GM18526 (cell line): ENCODE data around the gene DAB2IP.

Source experiments
- POLR2A ChIP-seq: IDR thresholded peaks from 3 replicates; pipeline ENCODE4 v1.6.1; 2011; ENCODE audit not compliant: insufficient read length; ENCODE audit errors: extremely low read depth

Gene DAB2IP

GRCh38 chr9:121684381-121685145 lies 33.1 kb downstream of the DAB2IP start:
- no peak for TF ChIP-seq POLR2A

- no peak for TF ChIP-seq POLR2A
Measured at GRCh38 chr9:121685146-121685794, 33.8 kb downstream of the DAB2IP start.

GRCh38 chr9:121685795-121686377 lies 34.5 kb downstream of the DAB2IP start:
- TF ChIP-seq POLR2A: no peak

- no peak for TF ChIP-seq POLR2A
Measured at GRCh38 chr9:121686930-121687541, 35.6 kb downstream of the DAB2IP start.

- no peak for TF ChIP-seq POLR2A
Measured at GRCh38 chr9:121688146-121688680, 36.8 kb downstream of the DAB2IP start.

- TF ChIP-seq POLR2A: no peak
Measured at GRCh38 chr9:121688681-121689080, 37.2 kb downstream of the DAB2IP start.

- TF ChIP-seq POLR2A: no peak
Measured at GRCh38 chr9:121689461-121690157, 38.2 kb downstream of the DAB2IP start.

GRCh38 chr9:121690316-121690715 lies 38.9 kb downstream of the DAB2IP start:
- no peak for TF ChIP-seq POLR2A

GRCh38 chr9:121690766-121691165 lies 39.3 kb downstream of the DAB2IP start:
- no peak for TF ChIP-seq POLR2A

GRCh38 chr9:121691890-121692289 lies 40.5 kb downstream of the DAB2IP start:
- no peak for TF ChIP-seq POLR2A

- TF ChIP-seq POLR2A: no peak
Measured at GRCh38 chr9:121692606-121693387, 41.4 kb downstream of the DAB2IP start.

GRCh38 chr9:121693388-121693670 lies 41.9 kb downstream of the DAB2IP start:
- TF ChIP-seq POLR2A: no peak

- TF ChIP-seq POLR2A: no peak
Measured at GRCh38 chr9:121694001-121694400, 42.6 kb downstream of the DAB2IP start.

- no peak for TF ChIP-seq POLR2A
Measured at GRCh38 chr9:121694600-121694999, 43.2 kb downstream of the DAB2IP start.
